ENCODE measurements around the gene GPR157.

GRCh38 chr1:9052272-9053049, 76.4 kb downstream of the GPR157 start:
- no peak for TF ChIP-seq POLR2A (IDR thresholded peaks at IDR 0.05)
- TF ChIP-seq, protein P1, sequence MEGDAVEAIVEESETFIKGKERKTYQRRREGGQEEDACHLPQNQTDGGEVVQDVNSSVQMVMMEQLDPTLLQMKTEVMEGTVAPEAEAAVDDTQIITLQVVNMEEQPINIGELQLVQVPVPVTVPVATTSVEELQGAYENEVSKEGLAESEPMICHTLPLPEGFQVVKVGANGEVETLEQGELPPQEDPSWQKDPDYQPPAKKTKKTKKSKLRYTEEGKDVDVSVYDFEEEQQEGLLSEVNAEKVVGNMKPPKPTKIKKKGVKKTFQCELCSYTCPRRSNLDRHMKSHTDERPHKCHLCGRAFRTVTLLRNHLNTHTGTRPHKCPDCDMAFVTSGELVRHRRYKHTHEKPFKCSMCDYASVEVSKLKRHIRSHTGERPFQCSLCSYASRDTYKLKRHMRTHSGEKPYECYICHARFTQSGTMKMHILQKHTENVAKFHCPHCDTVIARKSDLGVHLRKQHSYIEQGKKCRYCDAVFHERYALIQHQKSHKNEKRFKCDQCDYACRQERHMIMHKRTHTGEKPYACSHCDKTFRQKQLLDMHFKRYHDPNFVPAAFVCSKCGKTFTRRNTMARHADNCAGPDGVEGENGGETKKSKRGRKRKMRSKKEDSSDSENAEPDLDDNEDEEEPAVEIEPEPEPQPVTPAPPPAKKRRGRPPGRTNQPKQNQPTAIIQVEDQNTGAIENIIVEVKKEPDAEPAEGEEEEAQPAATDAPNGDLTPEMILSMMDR (IDR thresholded peaks at IDR 0.05) = no peak

Data from body of pancreas (tissue), 4 donors.